ENCODE data around the gene ZFHX3. TPM values are rescaled to one million over a fixed set of nuclear protein-coding genes. Genes with fewer than 3 reads are reported as not detected.
"Not testable (repeated sequence)": the region's sequence is repeated elsewhere in the genome, so short reads cannot be mapped to it uniquely, and the experiment has no call there.

ZFHX3 gene
- polyA plus RNA-seq, 1 donor, result 24.3 TPM

DNA sequence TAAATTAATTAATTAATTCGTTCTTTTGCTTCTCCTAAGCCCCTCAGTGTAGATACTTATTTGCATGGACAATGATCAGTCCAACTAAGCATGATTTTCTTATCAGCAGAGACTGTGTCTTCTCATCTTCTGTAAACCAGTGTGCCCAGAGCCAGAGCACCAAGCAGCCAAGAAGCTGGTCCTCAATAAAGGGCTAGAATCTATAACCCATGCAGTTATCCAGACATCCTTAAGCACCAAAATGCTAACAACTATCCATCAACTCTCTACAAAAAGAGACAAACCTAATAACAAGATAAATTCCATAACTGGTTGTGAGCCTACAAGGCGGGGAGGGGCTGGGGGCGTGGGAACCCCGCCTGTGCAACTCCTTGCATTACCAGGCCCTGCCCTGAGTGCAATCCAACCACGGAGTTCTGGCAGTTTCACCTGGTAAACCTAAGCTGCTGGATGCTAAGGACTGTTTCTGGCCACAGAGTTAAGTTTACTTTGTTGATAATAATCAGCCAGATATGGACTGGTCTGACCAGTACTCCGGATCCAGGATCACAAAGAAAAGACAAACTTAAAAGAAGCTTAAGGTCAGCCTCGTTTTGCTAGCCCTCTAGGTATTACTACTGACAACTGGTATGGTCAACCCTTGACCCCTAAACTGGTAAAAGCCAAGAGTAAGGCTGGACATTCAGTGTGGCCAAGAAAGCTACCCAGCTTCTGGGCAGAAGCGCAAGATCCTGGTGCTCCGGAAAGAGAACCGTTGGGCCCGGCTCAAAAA lies 51.5 kb downstream of the ZFHX3 start:
- no peak for DNase-seq

- DNase-seq, result not testable (repeated sequence)
Measured at GRCh38 chr16:72995882-72996270, 52.1 kb downstream of the ZFHX3 start.

DNA sequence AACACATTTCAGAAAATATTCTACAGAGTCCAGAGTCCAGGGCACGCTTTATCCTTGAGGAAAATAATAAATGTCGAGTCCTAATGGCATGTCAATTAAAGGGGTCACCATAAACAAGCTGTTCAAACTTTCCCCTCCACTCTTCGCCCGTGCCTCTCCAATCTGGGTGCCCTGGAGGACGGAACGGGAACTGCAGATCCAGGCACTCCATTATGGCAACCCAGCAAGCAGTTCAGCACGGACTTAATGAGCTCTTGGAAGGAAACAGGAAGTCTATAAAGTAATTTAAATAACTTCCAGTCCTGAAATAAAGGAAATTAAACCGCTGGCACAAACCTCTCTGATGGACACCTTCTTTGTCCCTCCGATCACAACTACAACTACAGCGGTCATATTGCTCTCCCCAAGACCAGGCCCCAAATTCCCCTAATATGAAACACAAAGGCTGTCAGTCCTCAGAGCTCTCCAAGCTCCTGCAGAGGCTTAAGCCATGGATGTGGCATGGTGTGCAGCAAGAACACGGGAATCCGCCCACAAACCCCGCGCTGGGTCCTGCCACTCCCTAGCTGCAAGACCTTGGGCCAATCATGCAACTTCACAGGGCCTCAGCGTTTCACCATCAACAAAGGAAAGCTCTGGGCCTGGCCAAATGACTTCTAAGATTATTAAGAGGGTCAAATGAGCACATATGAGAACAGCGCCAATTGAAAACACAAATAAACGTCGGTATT lies 52.6 kb downstream of the ZFHX3 start:
- no peak for DNase-seq

DNA sequence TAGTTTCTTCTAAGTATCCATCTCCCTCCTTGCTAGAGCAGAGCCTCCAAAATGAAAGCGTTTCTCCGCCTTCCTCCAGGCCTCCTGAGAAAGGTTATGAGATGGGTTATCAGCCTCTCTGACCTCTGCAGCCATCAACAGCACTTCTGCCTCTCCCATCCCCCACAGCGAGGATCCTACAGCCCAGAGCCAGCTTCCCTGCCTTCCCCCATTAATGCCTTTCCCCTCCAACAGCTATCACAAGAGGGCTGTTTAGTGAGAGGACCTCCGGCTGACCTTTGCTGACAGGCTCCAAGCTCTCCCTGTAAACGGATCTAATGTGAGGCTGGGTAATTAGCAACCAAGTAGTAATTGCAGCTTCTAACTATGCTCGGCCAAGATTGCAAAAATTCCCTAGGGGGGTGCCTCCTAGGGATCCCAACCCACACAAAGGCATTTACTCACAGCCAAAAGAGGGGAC lies 55.8 kb downstream of the ZFHX3 start:
- DNase-seq, result no peak

- DNase-seq, result no peak
Measured at GRCh38 chr16:72991644-72992043, 56.3 kb downstream of the ZFHX3 start.

DNA sequence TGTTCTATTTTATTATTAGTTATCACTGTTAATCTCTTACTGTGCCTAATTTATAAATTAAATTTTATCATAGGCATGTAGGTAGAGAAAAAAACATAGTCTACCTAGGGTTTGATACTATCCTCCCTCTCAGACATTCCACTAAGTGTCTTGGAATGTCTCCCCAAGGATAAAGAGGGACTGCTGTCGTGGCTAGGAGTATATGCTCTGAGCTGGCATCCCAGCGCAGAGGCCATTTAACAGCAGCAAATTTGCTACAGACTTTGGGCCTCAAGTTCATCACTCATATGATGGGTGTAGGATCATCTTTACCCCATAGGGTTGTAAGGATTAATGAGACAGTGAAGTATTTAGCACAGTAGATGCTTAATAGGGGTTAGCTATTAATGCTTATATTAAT lies 56.7 kb downstream of the ZFHX3 start:
- no peak for DNase-seq

DNA sequence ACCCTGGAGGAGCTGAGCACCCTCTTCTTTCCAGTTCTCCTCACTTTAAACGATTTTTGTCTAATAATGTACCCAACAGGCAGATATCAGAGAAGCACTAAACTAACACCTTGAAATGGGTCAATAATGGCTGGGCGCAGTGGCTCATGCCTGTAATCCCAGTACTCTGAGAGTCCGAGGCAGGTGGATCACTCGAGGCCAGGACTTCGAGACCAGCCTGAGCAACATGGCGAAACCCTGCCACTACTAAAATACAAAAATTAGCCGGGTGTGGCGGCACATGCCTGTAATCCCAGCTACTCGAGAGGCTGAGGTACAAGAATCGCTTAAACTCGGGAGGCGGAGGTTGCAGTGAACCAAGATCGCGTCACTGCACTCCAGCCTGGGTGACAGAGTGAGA lies 57.4 kb downstream of the ZFHX3 start:
- no peak for DNase-seq

GRCh38 chr16:72989579-72990551 lies 58.1 kb downstream of the ZFHX3 start:
- no peak for DNase-seq

- DNase-seq, result not testable (repeated sequence)
Measured at GRCh38 chr16:72989203-72989578, 58.7 kb downstream of the ZFHX3 start.

GRCh38 chr16:72988569-72988968 lies 59.4 kb downstream of the ZFHX3 start:
- no peak for DNase-seq

GRCh38 chr16:72987480-72987901 lies 60.4 kb downstream of the ZFHX3 start:
- DNase-seq, result no peak

- DNase-seq, result no peak
Measured at GRCh38 chr16:72985995-72986394, 61.9 kb downstream of the ZFHX3 start.

- DNase-seq, result no peak
Measured at GRCh38 chr16:72985148-72985941, 62.6 kb downstream of the ZFHX3 start.

DNA sequence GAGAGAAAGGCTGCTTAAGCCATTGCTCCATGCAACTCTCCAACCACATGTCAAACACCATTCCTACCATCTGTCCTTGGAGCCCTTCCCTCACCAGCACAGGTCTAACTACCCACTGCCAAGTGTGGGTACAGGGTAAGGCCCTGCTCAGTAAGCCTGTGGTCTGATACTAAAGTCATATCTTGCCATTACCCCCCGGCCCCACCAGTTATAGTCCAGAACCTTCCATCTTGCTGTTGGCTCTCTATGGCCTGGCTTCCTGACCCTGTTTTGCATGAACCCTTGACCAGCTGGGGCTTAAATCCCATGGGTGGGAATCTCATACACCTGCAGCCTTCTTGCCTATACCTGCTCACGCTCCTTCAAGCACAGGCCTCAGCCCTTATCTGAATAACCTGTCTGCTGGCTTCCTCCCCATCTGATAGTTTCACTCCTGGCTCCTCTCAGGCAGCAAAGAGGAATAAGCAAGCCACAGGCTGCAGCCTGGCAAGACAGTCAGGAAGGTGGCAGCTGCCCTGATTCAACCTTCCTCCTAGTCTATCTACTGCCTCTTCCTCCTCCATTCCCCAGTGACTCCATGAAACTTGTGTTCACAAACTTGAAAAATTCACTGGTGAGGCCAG lies 64.1 kb downstream of the ZFHX3 start:
- no peak for DNase-seq

- DNase-seq, result no peak
Measured at GRCh38 chr16:72983241-72983640, 64.7 kb downstream of the ZFHX3 start.

GRCh38 chr16:72979974-72980373 lies 68.0 kb downstream of the ZFHX3 start:
- DNase-seq, result no peak

GRCh38 chr16:72978212-72978611 lies 69.7 kb downstream of the ZFHX3 start:
- DNase-seq, result no peak

DNA sequence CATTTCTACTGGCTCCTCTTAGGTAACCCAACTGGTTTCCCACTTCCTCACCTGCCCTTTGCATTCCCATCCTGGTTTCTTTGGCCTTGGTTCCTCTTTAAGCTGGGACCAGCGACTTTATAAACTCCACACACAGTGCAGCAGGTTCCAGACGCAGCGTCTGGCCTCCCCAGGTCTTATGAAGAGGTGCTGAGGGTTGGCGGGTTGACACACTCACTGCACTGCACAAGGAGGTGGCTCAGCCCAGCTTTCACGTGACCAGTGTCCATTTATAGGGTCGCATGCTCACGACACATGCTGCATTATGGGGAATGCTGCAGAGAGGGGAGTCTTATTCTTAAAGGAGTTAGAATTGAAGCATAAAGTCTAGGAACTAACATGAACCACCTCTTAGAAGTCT lies 70.8 kb downstream of the ZFHX3 start:
- no peak for DNase-seq

- DNase-seq, result no peak
Measured at GRCh38 chr16:72976438-72977064, 71.4 kb downstream of the ZFHX3 start.

GRCh38 chr16:72975809-72976437 lies 72.0 kb downstream of the ZFHX3 start:
- no peak for DNase-seq
